Astrocyte of the spinal cord (primary cell): ENCODE results near the gene ABCA4.

Source experiments
- DNase-seq: peaks from one replicate; pipeline ENCODE4 v3.0.0; 2011; ENCODE audit warnings: low read depth, low spot score
- H3K4me3 ChIP-seq: 2 replicates; pipeline ENCODE4 v1.5.1; 2011; ENCODE audit warnings: low read depth, mild to moderate bottlenecking, low read length, moderate library complexity
- in situ Hi-C: cut with HindIII; loops from 2 replicates; pipeline ENCODE4 v1.10.0; 2017; ENCODE audit warnings: low sequenced_read_pairs
- TF ChIP-seq, protein P1 (sequence below): IDR thresholded peaks from 2 replicates; pipeline ENCODE4 v1.5.1; 2012; ENCODE audit warnings: low read depth, mild to moderate bottlenecking, low read length, inconsistent platforms

The ABCA4 gene

DNA sequence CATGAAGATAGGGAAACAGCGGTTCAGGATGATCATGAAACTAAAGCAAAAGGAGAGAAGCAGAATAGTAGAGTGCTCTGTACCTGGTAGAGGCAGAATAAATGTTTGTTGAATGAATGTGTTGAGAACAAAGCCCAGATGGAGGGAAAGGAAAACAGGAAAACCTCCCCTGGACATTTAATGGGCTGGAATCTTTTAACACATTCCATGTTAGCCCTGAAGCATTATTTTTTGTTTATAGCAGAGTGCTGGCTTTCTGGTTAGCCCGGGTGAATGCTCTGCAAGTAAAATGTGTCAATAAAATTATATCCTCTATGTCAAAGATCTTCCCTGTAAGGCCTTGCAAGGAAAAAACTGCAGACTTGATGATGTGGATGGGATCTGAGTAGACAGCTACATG lies 60.2 kb downstream of the ABCA4 start:
- in situ Hi-C loops, result no loop called here
- no peak overlapping the region for H3K4me3 ChIP-seq
- TF ChIP-seq, protein P1, sequence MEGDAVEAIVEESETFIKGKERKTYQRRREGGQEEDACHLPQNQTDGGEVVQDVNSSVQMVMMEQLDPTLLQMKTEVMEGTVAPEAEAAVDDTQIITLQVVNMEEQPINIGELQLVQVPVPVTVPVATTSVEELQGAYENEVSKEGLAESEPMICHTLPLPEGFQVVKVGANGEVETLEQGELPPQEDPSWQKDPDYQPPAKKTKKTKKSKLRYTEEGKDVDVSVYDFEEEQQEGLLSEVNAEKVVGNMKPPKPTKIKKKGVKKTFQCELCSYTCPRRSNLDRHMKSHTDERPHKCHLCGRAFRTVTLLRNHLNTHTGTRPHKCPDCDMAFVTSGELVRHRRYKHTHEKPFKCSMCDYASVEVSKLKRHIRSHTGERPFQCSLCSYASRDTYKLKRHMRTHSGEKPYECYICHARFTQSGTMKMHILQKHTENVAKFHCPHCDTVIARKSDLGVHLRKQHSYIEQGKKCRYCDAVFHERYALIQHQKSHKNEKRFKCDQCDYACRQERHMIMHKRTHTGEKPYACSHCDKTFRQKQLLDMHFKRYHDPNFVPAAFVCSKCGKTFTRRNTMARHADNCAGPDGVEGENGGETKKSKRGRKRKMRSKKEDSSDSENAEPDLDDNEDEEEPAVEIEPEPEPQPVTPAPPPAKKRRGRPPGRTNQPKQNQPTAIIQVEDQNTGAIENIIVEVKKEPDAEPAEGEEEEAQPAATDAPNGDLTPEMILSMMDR, result no peak
- DNase-seq, result no peak

DNA sequence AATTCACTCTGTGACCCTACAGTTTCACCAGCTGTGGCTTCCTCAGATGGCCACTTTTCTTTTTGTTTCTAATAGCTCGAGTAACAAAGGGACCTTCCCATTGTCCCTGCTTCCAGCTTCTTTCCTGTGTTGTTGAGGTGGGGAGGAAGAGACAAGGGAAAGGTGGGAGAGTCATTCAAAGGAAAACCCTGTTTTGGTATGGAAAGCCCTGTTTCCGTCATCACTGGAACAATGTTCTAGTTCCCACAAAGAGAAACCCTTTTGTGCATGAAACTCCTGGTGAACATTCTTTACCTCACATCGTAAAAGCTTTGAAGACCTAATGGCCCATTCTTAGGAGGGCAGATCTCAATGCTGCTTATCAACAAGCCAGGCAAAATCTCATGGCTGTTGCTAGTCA lies 62.2 kb downstream of the ABCA4 start:
- no peak for DNase-seq
- in situ Hi-C loops, result no loop called here
- no peak overlapping the region for H3K4me3 ChIP-seq
- TF ChIP-seq, protein P1, result no peak

DNA sequence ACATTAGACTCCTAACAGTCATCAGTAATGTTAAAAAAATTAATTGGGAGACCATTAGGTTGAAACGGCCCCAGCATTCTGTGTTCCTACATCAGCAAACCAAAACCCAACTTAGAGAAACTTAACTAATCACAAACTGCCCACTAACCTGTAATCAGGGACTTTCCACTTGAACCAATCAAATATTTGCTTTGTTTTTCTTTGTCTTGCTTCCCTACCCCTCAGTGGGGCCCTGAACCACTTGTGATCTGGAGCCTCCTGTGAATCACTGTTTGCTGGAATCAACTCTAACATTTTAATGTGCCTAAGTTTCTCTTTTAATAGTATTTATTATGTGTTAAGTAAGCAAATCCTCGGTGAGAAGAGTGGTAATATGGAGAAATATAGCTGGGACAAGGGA lies 64.0 kb downstream of the ABCA4 start:
- TF ChIP-seq, protein P1, result no peak
- no peak for DNase-seq
- no peak overlapping the region for H3K4me3 ChIP-seq
- in situ Hi-C loops, result no loop called here

DNA sequence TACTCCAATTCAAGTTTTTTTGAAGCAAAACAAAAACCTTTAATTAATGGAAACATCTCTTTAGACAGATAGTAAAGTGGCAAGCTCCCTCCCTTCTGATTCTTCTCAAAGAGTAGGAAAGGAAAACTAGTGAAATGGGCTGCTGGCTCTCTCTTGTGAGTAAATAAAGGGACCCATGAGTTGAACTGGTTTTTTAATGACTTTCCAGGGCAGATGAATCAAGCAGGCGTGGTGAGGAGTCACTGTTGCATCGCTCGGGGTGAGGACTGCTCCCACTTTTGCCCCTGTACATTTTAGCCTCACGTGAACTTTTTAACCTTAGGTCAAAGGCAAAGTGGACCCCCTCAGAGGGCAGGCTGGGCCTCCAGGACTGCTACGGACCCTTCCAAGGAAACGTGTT lies 64.8 kb downstream of the ABCA4 start:
- DNase-seq, result no peak
- in situ Hi-C loops, result no loop called here
- TF ChIP-seq, protein P1, result no peak
- H3K4me3 ChIP-seq, result no peak overlapping the region

DNA sequence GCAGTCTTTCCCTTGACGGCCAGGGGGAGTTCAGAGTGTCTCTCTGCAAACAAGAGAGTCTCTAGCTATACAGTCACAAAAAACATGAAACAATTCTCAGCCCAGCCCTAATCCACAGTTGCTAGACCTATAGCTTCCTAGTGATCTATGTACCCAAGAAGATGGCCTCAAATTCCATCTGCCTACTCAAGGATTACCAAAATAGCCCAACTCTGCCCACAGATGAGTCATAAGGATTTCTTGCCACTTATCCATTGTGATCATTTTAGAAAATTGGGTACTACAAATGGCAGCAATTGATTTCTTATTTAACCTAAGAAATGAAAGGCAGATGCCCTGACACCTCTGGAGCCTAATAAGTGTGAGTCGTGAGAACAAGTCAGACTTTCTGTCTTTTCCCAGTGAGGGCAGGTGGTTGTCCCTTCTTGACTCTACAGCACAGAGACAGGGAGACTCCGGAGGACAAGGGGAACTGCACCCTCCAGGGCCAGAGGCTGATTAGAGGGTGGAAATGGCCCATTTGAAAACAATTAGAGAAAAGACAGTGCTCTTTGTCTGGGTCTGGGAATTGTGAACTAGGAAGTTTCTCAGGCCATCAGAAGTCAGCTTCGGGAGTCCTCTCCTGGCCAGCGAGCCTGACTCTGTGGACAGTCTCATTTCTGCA lies 65.4 kb downstream of the ABCA4 start:
- in situ Hi-C loops, result no loop called here
- DNase-seq, result no peak
- TF ChIP-seq, protein P1, result no peak
- no peak overlapping the region for H3K4me3 ChIP-seq

DNA sequence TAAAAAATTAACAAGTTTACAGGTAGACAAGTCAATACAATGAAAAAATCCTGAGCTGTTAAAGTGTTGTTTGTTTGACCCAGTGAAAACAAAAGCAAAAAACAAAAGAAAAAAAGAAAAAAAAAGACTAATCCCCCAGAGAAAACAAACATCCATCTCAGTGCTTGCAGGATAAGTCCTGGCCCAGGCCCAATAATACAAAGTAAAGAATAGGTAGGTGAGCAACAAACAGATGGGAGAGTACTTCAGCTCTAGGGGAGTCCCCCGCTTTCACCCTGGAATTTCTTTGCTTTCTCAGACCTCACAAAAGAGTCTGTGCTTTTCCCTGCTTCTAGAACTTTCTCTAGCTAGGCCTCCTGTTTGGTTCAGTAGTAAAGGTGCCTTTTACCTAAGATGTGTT lies 70.3 kb downstream of the ABCA4 start:
- TF ChIP-seq, protein P1, result no peak
- DNase-seq, result no peak
- in situ Hi-C loops, result no loop called here
- no peak overlapping the region for H3K4me3 ChIP-seq
